Caco-2 (cell line): Measurements from ENCODE around the gene H19. TPM values are rescaled to one million over a fixed set of nuclear protein-coding genes. Genes with fewer than 3 reads are reported as not detected.

Source experiments
- BruUV-seq: library from RNA; stranded (reverse); fragments of 400-500 nt; replicated peaks from 2 replicates; lab custom pipeline; 2021; lab: Mats Ljungman, UMichigan
- CTCF ChIA-PET: fragments of 300-600 bp; sonication (Branson Sonifier 250); formaldehyde crosslinking; loops from one replicate; lab custom pipeline; 2022; ENCODE audit warnings: antibody characterized with exemption; lab: Charles Lee
- POLR2A ChIA-PET: fragments of 300-600 bp; sonication (Branson Sonifier 250); formaldehyde crosslinking; loops from one replicate; lab custom pipeline; 2022; ENCODE audit warnings: antibody characterized with exemption; lab: Charles Lee
- DNase-seq, 2 experiments: peaks; one replicate each; pipeline versions ENCODE4 v3.0.0 to v3.0.0-alpha.2; 2020 to 2022
- H3K27me3 ChIP-seq: replicated peaks from 2 replicates; pipeline ENCODE4 v1.6.0; 2011; ENCODE audit warnings: low read length; ENCODE audit not compliant: control insufficient read depth, insufficient read depth
- H3K36me3 ChIP-seq: 2 replicates; pipeline ENCODE4 v1.5.1; 2011; ENCODE audit warnings: low read length; ENCODE audit not compliant: control insufficient read depth, insufficient read depth
- H3K4me1 ChIP-seq: fragments of 250-450 bp; sonication (Bioruptor Pico); 2 replicates; pipeline ENCODE4 v1.5.1; 2020; ENCODE audit warnings: mild to moderate bottlenecking
- H3K4me3 ChIP-seq: 2 replicates; pipeline ENCODE4 v1.5.1; 2011; ENCODE audit warnings: low read depth, mild to moderate bottlenecking, control low read depth, low read length
- H3K9me3 ChIP-seq: fragments of 250-450 bp; sonication (Bioruptor Pico); 2 replicates; pipeline ENCODE4 v1.5.1; 2020; ENCODE audit warnings: mild to moderate bottlenecking, moderate library complexity
- H3K27ac Mint-ChIP-seq: one replicate; pipeline ENCODE4 v1.8.0; 2022; ENCODE audit warnings: mixed read lengths; ENCODE audit not compliant: unreplicated experiment
- H3K27me3 Mint-ChIP-seq: one replicate; pipeline ENCODE4 v1.8.0; 2022; ENCODE audit warnings: mixed read lengths; ENCODE audit not compliant: insufficient read depth, unreplicated experiment
- H3K36me3 Mint-ChIP-seq: one replicate; pipeline ENCODE4 v1.8.0; 2022; ENCODE audit warnings: mild to moderate bottlenecking, mixed read lengths; ENCODE audit not compliant: insufficient read depth, unreplicated experiment
- H3K4me1 Mint-ChIP-seq: one replicate; pipeline ENCODE4 v1.8.0; 2022; ENCODE audit warnings: low read depth, mixed read lengths; ENCODE audit not compliant: unreplicated experiment
- H3K4me3 Mint-ChIP-seq: one replicate; pipeline ENCODE4 v1.8.0; 2022; ENCODE audit warnings: mild to moderate bottlenecking, moderate library complexity, mixed read lengths; ENCODE audit not compliant: unreplicated experiment
- H3K9me3 Mint-ChIP-seq: one replicate; pipeline ENCODE4 v1.8.0; 2022; ENCODE audit warnings: mixed read lengths; ENCODE audit not compliant: unreplicated experiment
- intact Hi-C: fragments of 100-400 bp; cut with micrococcal nuclease; formaldehyde crosslinking; loops from one replicate; pipeline ENCODE4 v1.10.0; 2022; ENCODE audit not compliant: unreplicated experiment
- total RNA-seq: library from RNA; stranded (reverse); gene quantifications from 2 replicates; pipeline ENCODE4 v1.2.3, GENCODE V29; 2022
- TF ChIP-seq, protein P1 (sequence below), 2 experiments: fragments of 200-600 bp in 1 of 2; IDR thresholded peaks; 1 replicate in 1 of 2; 2 replicates in 1 of 2; pipeline versions ENCODE4 v1.5.1 to v1.8.0; 2011 to 2022; ENCODE audit warnings: antibody characterized with exemption in 1 of 2, control low read depth in 1 of 2, inconsistent platforms in 1 of 2, low read depth in 1 of 2, low read length in 1 of 2, mild to moderate bottlenecking in 1 of 2, moderate library complexity in 1 of 2; ENCODE audit not compliant: insufficient read depth in 1 of 2, severe bottlenecking in 1 of 2, unreplicated experiment in 1 of 2

The H19 gene
- total RNA-seq, 1 experiment from 2014 or later: 1.5 TPM

DNA sequence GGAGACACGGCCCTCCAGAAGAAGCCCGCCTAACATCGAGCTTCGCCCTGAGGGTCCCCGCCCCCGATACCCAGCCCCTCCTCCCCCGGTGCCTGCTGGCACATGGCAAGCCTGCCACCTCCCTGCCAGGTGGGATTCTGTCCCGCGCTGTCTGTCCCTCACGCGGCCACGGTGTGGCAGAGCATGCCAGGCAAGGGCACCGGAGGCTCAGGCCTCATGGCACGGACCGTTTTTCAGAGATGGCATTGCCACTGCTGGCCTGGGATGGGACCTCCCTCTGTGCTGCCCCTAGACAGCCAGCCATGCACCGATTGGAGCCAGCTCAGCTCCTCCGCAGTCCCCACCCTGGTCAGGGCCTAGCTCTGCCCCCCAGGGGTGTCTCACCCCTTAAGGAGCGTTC is 31.1 kb downstream of the H19 start:
- no TSS peak for BruUV-seq
- TF ChIP-seq, protein P1, sequence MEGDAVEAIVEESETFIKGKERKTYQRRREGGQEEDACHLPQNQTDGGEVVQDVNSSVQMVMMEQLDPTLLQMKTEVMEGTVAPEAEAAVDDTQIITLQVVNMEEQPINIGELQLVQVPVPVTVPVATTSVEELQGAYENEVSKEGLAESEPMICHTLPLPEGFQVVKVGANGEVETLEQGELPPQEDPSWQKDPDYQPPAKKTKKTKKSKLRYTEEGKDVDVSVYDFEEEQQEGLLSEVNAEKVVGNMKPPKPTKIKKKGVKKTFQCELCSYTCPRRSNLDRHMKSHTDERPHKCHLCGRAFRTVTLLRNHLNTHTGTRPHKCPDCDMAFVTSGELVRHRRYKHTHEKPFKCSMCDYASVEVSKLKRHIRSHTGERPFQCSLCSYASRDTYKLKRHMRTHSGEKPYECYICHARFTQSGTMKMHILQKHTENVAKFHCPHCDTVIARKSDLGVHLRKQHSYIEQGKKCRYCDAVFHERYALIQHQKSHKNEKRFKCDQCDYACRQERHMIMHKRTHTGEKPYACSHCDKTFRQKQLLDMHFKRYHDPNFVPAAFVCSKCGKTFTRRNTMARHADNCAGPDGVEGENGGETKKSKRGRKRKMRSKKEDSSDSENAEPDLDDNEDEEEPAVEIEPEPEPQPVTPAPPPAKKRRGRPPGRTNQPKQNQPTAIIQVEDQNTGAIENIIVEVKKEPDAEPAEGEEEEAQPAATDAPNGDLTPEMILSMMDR (IDR thresholded peaks at IDR 0.05; ENCODE audit: insufficient read depth in 1 of 2, low read depth in 1 of 2, low read length in 1 of 2, severe bottlenecking in 1 of 2, unreplicated experiment in 1 of 2): no peak
- CTCF ChIA-PET: interaction anchor here (0.6 to 2.5 kb wide), 5 partner anchors 71 to 412 kb away, joined by 3 to 20 read pairs (median 3); no protein-coding TSS in a partner anchor
- Mint-ChIP-seq H3K27ac (no peak overlapping the region), H3K4me1 (no peaks in the 10 kb centered on the region), H3K4me3 (no peak overlapping the region), H3K9me3 (no peaks in the 10 kb centered on the region), H3K36me3 (no peaks in the 10 kb centered on the region), H3K27me3 (no peaks in the 10 kb centered on the region)
- POLR2A ChIA-PET: no interaction called here
- Histone ChIP-seq H3K9me3 (no peaks in the 10 kb centered on the region), H3K4me3 (no peak overlapping the region), H3K4me1 (no peaks in the 10 kb centered on the region), H3K27me3 (no peaks in the 10 kb centered on the region), H3K36me3 (no peaks in the 10 kb centered on the region)
- DNase-seq: no peak
- intact Hi-C loops: no loop called here

- ChIA-PET CTCF (interaction anchor here (1.0 to 1.8 kb wide), 4 partner anchors 175 to 313 kb away, joined by 3 to 10 read pairs (median 3); no protein-coding TSS in a partner anchor), POLR2A (no interaction called here)
- intact Hi-C loops: no loop called here
- TF ChIP-seq, protein P1 (IDR thresholded peaks at IDR 0.05; ENCODE audit: insufficient read depth in 1 of 2, low read depth in 1 of 2, low read length in 1 of 2, severe bottlenecking in 1 of 2, unreplicated experiment in 1 of 2): no peak
- Histone ChIP-seq H3K27me3 (no peaks in the 10 kb centered on the region), H3K9me3 (no peaks in the 10 kb centered on the region), H3K4me1 (no peaks in the 10 kb centered on the region), H3K4me3 (no peak overlapping the region), H3K36me3 (no peaks in the 10 kb centered on the region)
- Mint-ChIP-seq H3K27ac (no peak overlapping the region), H3K4me3 (no peak overlapping the region), H3K36me3 (no peaks in the 10 kb centered on the region), H3K4me1 (no peaks in the 10 kb centered on the region), H3K27me3 (no peaks in the 10 kb centered on the region), H3K9me3 (no peaks in the 10 kb centered on the region)
- no TSS peak for BruUV-seq
- no peak for DNase-seq
Measured at GRCh38 chr11:1964955-1965354, 32.7 kb downstream of the H19 start.

DNA sequence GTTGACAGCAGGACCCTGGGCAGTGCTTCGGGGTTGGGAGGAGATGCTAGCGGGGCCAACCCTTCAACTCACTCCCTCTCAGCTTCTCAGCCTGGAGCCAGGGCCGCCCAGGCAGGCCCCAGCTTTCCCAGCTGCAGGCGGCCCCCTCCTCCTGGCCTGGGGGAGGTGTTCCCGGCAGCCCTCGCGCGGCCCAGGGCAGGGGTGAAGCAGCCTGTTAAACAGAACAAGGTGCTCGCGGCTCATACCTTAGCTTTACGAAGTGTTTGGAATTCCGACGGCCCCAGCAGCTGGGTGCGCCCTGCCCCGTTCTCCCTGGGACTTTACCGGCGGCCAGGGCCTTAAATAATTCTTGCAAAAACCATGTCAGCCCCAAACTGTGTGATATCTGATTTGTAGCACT is 33.3 kb downstream of the H19 start:
- Mint-ChIP-seq H3K4me1 (no peaks in the 10 kb centered on the region), H3K27me3 (no peaks in the 10 kb centered on the region), H3K4me3 (no peak overlapping the region), H3K9me3 (no peaks in the 10 kb centered on the region), H3K36me3 (no peaks in the 10 kb centered on the region), H3K27ac (no peak overlapping the region)
- H3K4me3 ChIP-seq: no peak overlapping the region
- BruUV-seq: no TSS peak
- intact Hi-C loops: no loop called here
- H3K27me3 ChIP-seq: no peaks in the 10 kb centered on the region
- no peaks in the 10 kb centered on the region for H3K36me3 ChIP-seq
- H3K9me3 ChIP-seq: no peaks in the 10 kb centered on the region
- no peaks in the 10 kb centered on the region for H3K4me1 ChIP-seq
- TF ChIP-seq, protein P1 (IDR thresholded peaks at IDR 0.05; ENCODE audit: insufficient read depth in 1 of 2, low read depth in 1 of 2, low read length in 1 of 2, severe bottlenecking in 1 of 2, unreplicated experiment in 1 of 2): no peak
- no peak for DNase-seq
- CTCF ChIA-PET: interaction anchor here (0.6 to 1.8 kb wide), 6 partner anchors 72 to 312 kb away, joined by 3 to 10 read pairs (median 4); no protein-coding TSS in a partner anchor
- POLR2A ChIA-PET: no interaction called here
